Adrenal gland (tissue), 12 donors: ENCODE measurements around the gene ASB1. TPM values are rescaled to one million over a fixed set of nuclear protein-coding genes. Genes with fewer than 3 reads are reported as not detected.
"Not testable (repeated sequence)": the region's sequence is repeated elsewhere in the genome, so short reads cannot be mapped to it uniquely, and the experiment has no call there.

Source experiments
- DNase-seq, 7 donors: peaks; one replicate each; pipeline ENCODE4 v3.0.0-alpha.2; 2019 to 2020
- H3K27ac ChIP-seq, 5 donors: fragments of 200-600 bp; sonication (generic) in 4 of 5; 1 replicate in 3 of 5; 2 replicates in 2 of 5; pipeline versions ENCODE4 v1.5.1 to v1.8.0; 2016 to 2020; ENCODE audit warnings: mild to moderate bottlenecking in 1 of 5
- H3K27me3 ChIP-seq: fragments of 200-600 bp; 2 replicates; pipeline ENCODE4 v1.8.0; 2021
- H3K36me3 ChIP-seq, 2 donors: fragments of 200-600 bp; replicated peaks in 1 of 2; 1 replicate in 1 of 2; 2 replicates in 1 of 2; pipeline versions ENCODE4 v1.5.1 to v1.8.0; 2018 to 2022
- H3K4me1 ChIP-seq, 2 donors: fragments of 200-600 bp; replicated peaks in 1 of 2; 1 replicate in 1 of 2; 2 replicates in 1 of 2; pipeline versions ENCODE4 v1.5.1 to v1.8.0; 2018 to 2021
- H3K4me3 ChIP-seq, 4 donors: fragments of 200-600 bp; sonication (generic) in 3 of 4; one replicate each; pipeline ENCODE4 v1.5.1; 2016 to 2018
- H3K9me3 ChIP-seq, 3 donors: fragments of 200-600 bp; sonication (generic) in 1 of 3; replicated peaks in 1 of 3; 1 replicate in 2 of 3; 2 replicates in 1 of 3; pipeline versions ENCODE4 v1.5.1 to v1.8.0; 2016 to 2021
- POLR2A ChIP-seq, 2 donors: fragments of 450-650 bp; IDR thresholded peaks; one replicate each; pipeline ENCODE4 v1.6.1; 2017; ENCODE audit warnings: antibody characterized with exemption in 2 of 2, mild to moderate bottlenecking in 2 of 2, moderate library complexity in 1 of 2
- WGBS, 4 donors: extraction: QIAGEN DNeasy Blood & Tissue Kit in 2 of 4; methylation state at CpG; one replicate each; pipeline versions ENCODE4 v1.1.5 to v1.1.7; 2013 to 2017; 5-methylcytosine and 5-hydroxymethylcytosine counted together
- intact Hi-C, 2 donors: fragments of 100-400 bp; cut with DNase I; formaldehyde crosslinking; loops; one replicate each; pipeline versions ENCODE4 v1.14.1 to v1.15.0; 2022 to 2023
- polyA plus RNA-seq, 3 donors: library from polyadenylated mRNA; stranded (reverse); fragments of 200-250 nt in 2 of 3; fragments of 350-450 nt in 1 of 3; fragmentation: Illumina TruSeq in 1 of 3; extraction: RNeasy Lipid Tissue Mini Kit (QIAGEN cat#74804) in 1 of 3; gene quantifications; one replicate each; pipeline ENCODE4 v1.2.3, GENCODE V29; 2013 to 2014
- total RNA-seq, 9 donors: library from RNA; depleted of rRNA in 4 of 9; stranded (reverse); fragments of >200 nt in 4 of 9; fragments of 120-200 nt in 1 of 9; fragmentation: NEBNext Ultra II Directional in 1 of 9; extraction: Animal tissue kit (Norgen Biotek cat#: 25700) in 1 of 9; gene quantifications; one replicate each; pipeline versions ENCODE4 v1.1.0 to v1.2.4, GENCODE V29; 2013 to 2023
- TF ChIP-seq, protein P1 (sequence below), 6 experiments: fragments of 450-650 bp in 4 of 6; fragments of 200-600 bp in 2 of 6; sonication (generic) in 1 of 6; IDR thresholded peaks; 1 replicate in 5 of 6; 2 replicates in 1 of 6; pipeline versions ENCODE4 v1.5.1 to v1.8.0; 2016 to 2021; ENCODE audit warnings: antibody characterized with exemption in 6 of 6, mild to moderate bottlenecking in 2 of 6, moderate library complexity in 1 of 6
- donor health status: healthy with polysubstance abuse.
- donor health status: Bipolar disorder and iron deficiency.
- donor health status: DM: yes; HTN: yes; CAD: no.
- donor health status: DM: no; HTN: no; CAD: no.
- donor health status: DM: no; HTN: no; CAD: no.
- donor health status: DM: yes; HTN: yes; CAD: no.

The ASB1 gene
- total and polyA plus RNA-seq, 12 donors: 12.2 to 28.8 (median 19.6) TPM

DNA sequence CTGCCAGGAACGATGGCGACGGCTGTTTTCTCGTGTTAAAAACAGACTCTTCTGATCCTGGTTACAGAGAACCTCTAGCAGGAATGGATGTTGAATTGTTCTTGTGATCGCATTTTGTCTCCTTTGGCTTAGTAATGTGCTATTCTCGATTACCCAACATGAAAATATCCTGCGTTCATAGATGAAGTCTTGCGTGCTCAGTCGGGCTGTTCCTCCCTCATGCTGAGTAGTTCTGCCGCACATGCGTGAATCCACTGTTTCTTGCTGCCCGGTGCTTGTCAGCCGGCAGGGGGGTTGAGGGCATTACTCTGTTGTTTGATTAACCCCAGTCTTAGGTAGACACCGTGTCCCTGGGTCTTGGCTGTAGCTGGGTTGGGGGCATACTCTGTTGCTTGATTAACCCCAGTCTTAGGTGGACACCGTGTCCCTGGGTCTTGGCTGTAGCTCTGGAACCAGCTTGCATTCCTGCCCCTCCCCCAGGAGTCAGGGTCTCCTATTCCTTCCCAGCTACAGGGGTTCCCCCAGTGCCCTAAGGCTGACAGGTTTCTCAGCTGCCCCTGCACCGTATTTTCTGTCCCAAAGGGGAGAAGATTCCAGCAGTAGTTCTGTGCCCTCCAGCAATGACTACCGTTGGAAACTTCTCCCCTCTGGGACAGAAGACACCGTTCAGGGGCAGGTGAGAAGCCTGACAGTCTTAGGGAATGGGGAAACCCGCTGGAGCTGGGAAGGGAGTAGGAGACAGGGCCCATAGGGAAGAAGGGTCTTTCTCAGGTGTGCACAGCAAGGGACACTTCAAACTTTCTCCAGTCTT is 22.1 kb upstream of the ASB1 start:
- DNase-seq: no peak
- intact Hi-C loops: no loop called here
- Histone ChIP-seq H3K4me1 (no peaks in the 10 kb centered on the region), H3K36me3 (peaks cover 0 to under 1% of the 10 kb centered on the region in 2 donors), H3K4me3 (no peak overlapping the region), H3K9me3 (no peaks in the 10 kb centered on the region), H3K27me3 (no peaks in the 10 kb centered on the region), H3K27ac (no peak overlapping the region)
- WGBS, 4 donors: 88 to 94% (median 92%) methylated on average over 19 of the region's 19 CpGs
- TF ChIP-seq, protein P1, sequence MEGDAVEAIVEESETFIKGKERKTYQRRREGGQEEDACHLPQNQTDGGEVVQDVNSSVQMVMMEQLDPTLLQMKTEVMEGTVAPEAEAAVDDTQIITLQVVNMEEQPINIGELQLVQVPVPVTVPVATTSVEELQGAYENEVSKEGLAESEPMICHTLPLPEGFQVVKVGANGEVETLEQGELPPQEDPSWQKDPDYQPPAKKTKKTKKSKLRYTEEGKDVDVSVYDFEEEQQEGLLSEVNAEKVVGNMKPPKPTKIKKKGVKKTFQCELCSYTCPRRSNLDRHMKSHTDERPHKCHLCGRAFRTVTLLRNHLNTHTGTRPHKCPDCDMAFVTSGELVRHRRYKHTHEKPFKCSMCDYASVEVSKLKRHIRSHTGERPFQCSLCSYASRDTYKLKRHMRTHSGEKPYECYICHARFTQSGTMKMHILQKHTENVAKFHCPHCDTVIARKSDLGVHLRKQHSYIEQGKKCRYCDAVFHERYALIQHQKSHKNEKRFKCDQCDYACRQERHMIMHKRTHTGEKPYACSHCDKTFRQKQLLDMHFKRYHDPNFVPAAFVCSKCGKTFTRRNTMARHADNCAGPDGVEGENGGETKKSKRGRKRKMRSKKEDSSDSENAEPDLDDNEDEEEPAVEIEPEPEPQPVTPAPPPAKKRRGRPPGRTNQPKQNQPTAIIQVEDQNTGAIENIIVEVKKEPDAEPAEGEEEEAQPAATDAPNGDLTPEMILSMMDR (IDR thresholded peaks at IDR 0.05): no peak
- no peak for TF ChIP-seq POLR2A (IDR thresholded peaks at IDR 0.05)

DNA sequence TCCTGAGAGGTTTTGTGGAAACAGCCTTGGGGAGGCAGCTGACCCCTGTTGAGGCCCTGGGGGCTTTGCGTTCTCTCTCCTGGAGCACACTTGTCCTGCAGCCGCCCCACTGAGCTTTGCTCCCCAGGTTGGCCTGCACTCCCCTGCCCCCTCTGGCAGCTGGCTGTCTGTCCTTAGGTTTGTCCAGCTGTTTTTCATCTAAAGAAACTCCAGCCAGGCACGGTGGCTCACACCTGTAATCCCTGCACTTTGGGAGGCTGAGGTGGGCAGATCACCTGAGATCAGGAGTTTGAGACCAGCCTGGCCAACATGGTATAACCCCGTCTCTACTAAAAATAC is 21.5 kb upstream of the ASB1 start:
- H3K27ac ChIP-seq, H3K4me3 ChIP-seq, H3K27me3 ChIP-seq, H3K9me3 ChIP-seq, intact Hi-C loops, DNase-seq, H3K4me1 ChIP-seq, H3K36me3 ChIP-seq: not testable (repeated sequence)
- 77 to 100% (median 95%) methylated on average over 3 to 4 of the region's 4 CpGs for WGBS, 4 donors

DNA sequence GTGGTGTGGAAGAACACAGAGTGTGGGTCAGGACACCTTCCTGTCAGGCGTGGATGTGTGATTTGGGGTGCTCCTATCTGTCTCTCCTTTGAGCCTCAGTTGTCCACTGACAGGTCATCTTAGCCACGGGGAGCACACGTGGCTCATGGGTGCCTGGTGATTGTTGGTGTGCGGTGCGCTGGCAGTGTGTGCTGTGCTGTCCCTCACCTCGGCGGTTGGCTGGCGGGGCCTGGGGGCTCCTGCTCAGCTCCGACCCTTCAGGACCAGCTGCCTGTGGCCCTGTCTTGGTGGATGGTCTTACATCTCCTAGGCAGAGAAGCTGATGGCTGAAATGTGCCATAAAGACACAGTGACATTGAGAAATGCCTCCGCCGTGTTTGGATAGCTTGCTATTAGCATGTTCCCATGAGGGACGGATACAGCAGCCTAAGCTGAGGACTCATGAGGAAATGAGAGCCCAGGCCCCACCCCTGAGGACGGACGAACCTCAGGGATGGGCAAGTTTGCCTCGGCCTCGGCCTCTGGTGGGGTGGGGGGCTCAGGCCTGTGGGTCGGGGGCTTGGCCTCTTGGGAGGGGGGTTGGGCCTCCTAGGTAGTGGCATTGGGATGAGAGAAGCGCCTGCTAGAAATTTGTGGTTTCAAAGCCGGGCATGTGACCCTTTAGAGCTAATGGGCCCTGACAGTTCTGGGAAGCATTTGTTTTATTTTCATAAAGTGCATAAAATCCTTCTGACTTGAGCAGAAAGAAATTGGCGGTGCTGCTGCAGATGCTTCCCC is 20.3 kb upstream of the ASB1 start:
- 82 to 92% (median 89%) methylated on average over 6 to 20 of the region's 20 CpGs for WGBS, 4 donors
- H3K4me3 ChIP-seq: no peak overlapping the region
- no peak for DNase-seq
- H3K27ac ChIP-seq: no peak overlapping the region
- H3K9me3 ChIP-seq: no peaks in the 10 kb centered on the region
- H3K36me3 ChIP-seq: no peaks in the 10 kb centered on the region
- TF ChIP-seq POLR2A (IDR thresholded peaks at IDR 0.05): no peak
- TF ChIP-seq, protein P1 (IDR thresholded peaks at IDR 0.05): no peak
- intact Hi-C loops: no loop called here
- H3K27me3 ChIP-seq: no peaks in the 10 kb centered on the region
- no peaks in the 10 kb centered on the region for H3K4me1 ChIP-seq

DNA sequence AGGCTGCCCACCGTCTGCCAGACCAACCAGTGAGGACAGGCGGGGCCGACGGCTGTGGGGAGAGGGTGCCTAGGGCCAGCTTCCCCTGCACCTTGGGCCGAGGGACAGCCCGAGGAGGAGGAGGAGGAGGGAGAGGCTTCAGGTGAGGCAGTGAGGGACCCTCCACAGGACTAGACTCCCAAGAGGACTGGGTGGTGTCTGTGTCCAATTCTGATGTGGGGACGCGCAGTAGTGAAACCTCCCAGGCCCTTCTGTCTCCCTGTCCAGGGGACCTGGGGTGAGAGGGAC is 19.8 kb upstream of the ASB1 start:
- 76 to 88% (median 84%) methylated on average over 6 to 8 of the region's 8 CpGs for WGBS, 4 donors

DNA sequence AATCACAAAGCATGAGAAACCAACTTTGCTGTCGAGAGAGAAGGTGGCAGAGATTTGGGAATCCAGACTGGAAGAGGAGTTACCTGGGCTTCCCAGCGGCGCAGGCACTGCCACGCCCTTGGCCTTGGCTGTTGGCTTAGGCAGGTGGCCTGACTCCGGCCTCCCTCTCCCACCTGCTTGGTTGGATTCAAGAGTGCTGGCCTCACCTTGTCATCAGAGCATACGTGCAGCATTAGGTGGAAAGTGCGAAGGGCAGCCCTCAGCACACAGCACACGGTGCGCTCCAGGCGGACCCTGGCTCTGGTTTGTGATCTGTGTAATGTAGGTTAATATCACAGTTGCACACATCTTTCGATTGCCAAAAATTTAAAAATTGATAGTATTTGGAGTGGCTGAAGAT is 19.2 kb upstream of the ASB1 start:
- H3K4me1 ChIP-seq: no peaks in the 10 kb centered on the region
- no peaks in the 10 kb centered on the region for H3K36me3 ChIP-seq
- WGBS, 4 donors: 87 to 97% (median 93%) methylated on average over 10 to 11 of the region's 11 CpGs
- no peak overlapping the region for H3K4me3 ChIP-seq
- intact Hi-C loops: no loop called here
- H3K27ac ChIP-seq: no peak overlapping the region
- no peak for DNase-seq
- TF ChIP-seq POLR2A (IDR thresholded peaks at IDR 0.05): no peak
- TF ChIP-seq, protein P1 (IDR thresholded peaks at IDR 0.05): no peak
- no peaks in the 10 kb centered on the region for H3K27me3 ChIP-seq
- H3K9me3 ChIP-seq: no peaks in the 10 kb centered on the region

More for the DNA sequence above, 19.8 kb upstream of the ASB1 start:
- no peaks in the 10 kb centered on the region for H3K27me3 ChIP-seq
- TF ChIP-seq POLR2A (IDR thresholded peaks at IDR 0.05): no peak
- H3K27ac ChIP-seq: no peak overlapping the region
- no peaks in the 10 kb centered on the region for H3K4me1 ChIP-seq
- no peaks in the 10 kb centered on the region for H3K36me3 ChIP-seq
- H3K9me3 ChIP-seq: no peaks in the 10 kb centered on the region
- no peak overlapping the region for H3K4me3 ChIP-seq
- intact Hi-C loops: no loop called here
- DNase-seq: no peak
